Stimulated activated naive B cell treated with anti-CD40 and anti-IgM and Interleukin-4, amounts not matched to agents 10 μg/mL and 1 μg/mL and 100 μg/mL, for 72 hours (primary cell): Measurements from ENCODE around the gene RAC2.

Experiments
- ATAC-seq, 2 donors: fragments of 150-1000 bp; cut with Tn5 transposase; replicated peaks; 2 replicates each; pipeline ENCODE4 v1.10.0; 2021; ENCODE audit warnings: moderate library complexity in 1 of 2
- DNase-seq: peaks from one replicate; pipeline ENCODE4 v3.0.0; 2021
- H3K27ac Mint-ChIP-seq: one replicate; pipeline ENCODE4 v1.8.0; 2022; ENCODE audit warnings: mild to moderate bottlenecking, mixed read lengths
- H3K27me3 Mint-ChIP-seq, 2 donors: one replicate each; pipeline ENCODE4 v1.8.0; 2022; ENCODE audit warnings: mixed read lengths in 2 of 2
- H3K36me3 Mint-ChIP-seq, 2 donors: one replicate each; pipeline ENCODE4 v1.8.0; 2022; ENCODE audit warnings: mixed read lengths in 2 of 2, mild to moderate bottlenecking in 1 of 2
- H3K4me1 Mint-ChIP-seq, 2 donors: one replicate each; pipeline ENCODE4 v1.8.0; 2022; ENCODE audit warnings: mixed read lengths in 2 of 2, mild to moderate bottlenecking in 1 of 2
- H3K4me3 Mint-ChIP-seq, 2 donors: one replicate each; pipeline ENCODE4 v1.8.0; 2022; ENCODE audit warnings: mild to moderate bottlenecking in 2 of 2, mixed read lengths in 2 of 2, moderate library complexity in 1 of 2
- H3K9me3 Mint-ChIP-seq, 2 donors: one replicate each; pipeline ENCODE4 v1.8.0; 2022; ENCODE audit warnings: mixed read lengths in 2 of 2, mild to moderate bottlenecking in 1 of 2

Gene RAC2

GRCh38 chr22:37178350-37179125 lies 65.5 kb downstream of the RAC2 start:
- peaks cover 19 to 23% of the 10 kb centered on the region in 2 donors for H3K4me1 Mint-ChIP-seq
- peaks cover 2 to 4% of the 10 kb centered on the region in 2 donors for H3K9me3 Mint-ChIP-seq
- ATAC-seq (no peak), DNase-seq (no peak)
- H3K27me3 Mint-ChIP-seq: peaks cover 28 to 31% of the 10 kb centered on the region in 2 donors
- H3K4me3 Mint-ChIP-seq: no peak overlapping the region
- H3K27ac Mint-ChIP-seq: no peak overlapping the region
- peaks cover 4 to 6% of the 10 kb centered on the region in 2 donors for H3K36me3 Mint-ChIP-seq

- no peak overlapping the region for H3K4me3 Mint-ChIP-seq
- peaks cover 28 to 31% of the 10 kb centered on the region in 2 donors for H3K27me3 Mint-ChIP-seq
- H3K27ac Mint-ChIP-seq: peak overlapping the region; percentile 53
- no peak for ATAC-seq
- peaks cover 19 to 23% of the 10 kb centered on the region in 2 donors for H3K4me1 Mint-ChIP-seq
- DNase-seq: no peak
- H3K9me3 Mint-ChIP-seq: peaks cover 2 to 4% of the 10 kb centered on the region in 2 donors
- H3K36me3 Mint-ChIP-seq: peaks cover 4 to 6% of the 10 kb centered on the region in 2 donors
Observed at GRCh38 chr22:37177755-37178154, 66.3 kb downstream of the RAC2 start.

- H3K27ac Mint-ChIP-seq: no peak overlapping the region
- peaks cover 4 to 6% of the 10 kb centered on the region in 2 donors for H3K36me3 Mint-ChIP-seq
- peaks cover 2 to 4% of the 10 kb centered on the region in 2 donors for H3K9me3 Mint-ChIP-seq
- DNase-seq: no peak
- peaks cover 19 to 23% of the 10 kb centered on the region in 2 donors for H3K4me1 Mint-ChIP-seq
- H3K27me3 Mint-ChIP-seq: peaks cover 28 to 31% of the 10 kb centered on the region in 2 donors
- ATAC-seq: no peak
- no peak overlapping the region for H3K4me3 Mint-ChIP-seq
Observed at GRCh38 chr22:37177221-37177620, 66.8 kb downstream of the RAC2 start.

- H3K27me3 Mint-ChIP-seq: peaks cover 28 to 31% of the 10 kb centered on the region in 2 donors
- H3K9me3 Mint-ChIP-seq: peaks cover 2 to 4% of the 10 kb centered on the region in 2 donors
- H3K4me1 Mint-ChIP-seq: peaks cover 19 to 23% of the 10 kb centered on the region in 2 donors
- no peak for DNase-seq
- peak; percentile 87 to 90 for ATAC-seq
- H3K27ac Mint-ChIP-seq: peak overlapping the region; percentile 90
- peak overlapping the region; percentile 73 to 80 for H3K4me3 Mint-ChIP-seq
- H3K36me3 Mint-ChIP-seq: peaks cover 3 to 4% of the 10 kb centered on the region in 2 donors
Observed at GRCh38 chr22:37176464-37177061, 67.5 kb downstream of the RAC2 start.

GRCh38 chr22:37175414-37176281 lies 68.4 kb downstream of the RAC2 start:
- Mint-ChIP-seq H3K4me1 (peaks cover 19 to 23% of the 10 kb centered on the region in 2 donors), H3K4me3 (no peak overlapping the region), H3K27me3 (peaks cover 31 to 35% of the 10 kb centered on the region in 2 donors), H3K27ac (no peak overlapping the region), H3K9me3 (peaks cover 2 to 4% of the 10 kb centered on the region in 2 donors), H3K36me3 (peaks cover 3% of the 10 kb centered on the region in 2 donors)
- ATAC-seq: no peak
- DNase-seq: no peak
